Stimulated activated naive CD8-positive, alpha-beta T cell treated with anti-CD3 and anti-CD28 coated beads, Interleukin-15, Interleukin-2, amounts not matched to agents 100 U/mL and 50 U/mL, for 24 hours (primary cell): ENCODE measurements around the gene PIGH.
A peak's percentile ranks its signal among the peaks of the same experiment; 100 is the strongest.
"Not testable (repeated sequence)": the region's sequence is repeated elsewhere in the genome, so short reads cannot be mapped to it uniquely, and the experiment has no call there.

Experiments
- ATAC-seq: fragments of 150-1000 bp; cut with Tn5 transposase; one replicate; pipeline ENCODE4 v1.10.0; 2021
- DNase-seq: peaks from one replicate; pipeline ENCODE4 v3.0.0; 2021

Gene PIGH

DNA sequence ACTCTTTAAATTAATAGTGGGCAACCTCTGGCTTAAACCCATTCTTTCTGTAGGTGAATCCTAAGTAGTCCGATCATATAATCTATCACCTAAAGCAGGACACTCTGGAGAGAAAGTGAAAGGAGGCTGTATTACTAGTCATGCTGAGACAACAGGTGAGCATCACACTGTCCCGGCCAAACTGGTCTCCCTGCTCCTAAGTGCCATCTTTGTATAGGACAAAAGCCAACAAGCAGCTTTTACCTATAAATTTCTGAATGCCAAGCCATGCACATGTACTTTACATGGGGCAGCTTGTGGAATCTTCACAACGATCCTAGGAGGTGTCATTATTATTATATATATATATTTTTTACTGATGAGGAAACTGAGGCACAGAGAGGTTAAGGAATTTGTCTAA is 48.9 kb downstream of the PIGH start:
- DNase-seq, result no peak
- no peak for ATAC-seq

DNA sequence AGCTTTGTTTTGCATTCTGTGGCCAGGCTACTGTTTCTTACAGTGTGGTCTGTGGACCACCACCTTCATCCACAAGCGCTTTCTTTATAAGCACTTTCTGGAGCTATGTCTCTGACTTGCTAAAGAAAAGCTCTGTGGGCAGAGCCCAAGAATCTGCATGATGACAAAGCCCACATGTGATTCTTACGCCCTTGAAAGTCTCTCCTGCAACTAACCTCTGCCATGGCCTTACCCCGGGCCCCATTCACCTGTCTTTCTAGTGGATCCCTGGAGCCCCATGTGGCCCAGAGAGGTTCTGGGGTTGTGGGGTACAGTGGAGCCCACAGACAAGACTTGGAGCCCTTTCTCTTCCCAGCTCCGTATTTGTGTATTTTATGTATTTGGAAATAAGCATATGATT is 50.3 kb downstream of the PIGH start:
- ATAC-seq, result no peak
- DNase-seq, result no peak

DNA sequence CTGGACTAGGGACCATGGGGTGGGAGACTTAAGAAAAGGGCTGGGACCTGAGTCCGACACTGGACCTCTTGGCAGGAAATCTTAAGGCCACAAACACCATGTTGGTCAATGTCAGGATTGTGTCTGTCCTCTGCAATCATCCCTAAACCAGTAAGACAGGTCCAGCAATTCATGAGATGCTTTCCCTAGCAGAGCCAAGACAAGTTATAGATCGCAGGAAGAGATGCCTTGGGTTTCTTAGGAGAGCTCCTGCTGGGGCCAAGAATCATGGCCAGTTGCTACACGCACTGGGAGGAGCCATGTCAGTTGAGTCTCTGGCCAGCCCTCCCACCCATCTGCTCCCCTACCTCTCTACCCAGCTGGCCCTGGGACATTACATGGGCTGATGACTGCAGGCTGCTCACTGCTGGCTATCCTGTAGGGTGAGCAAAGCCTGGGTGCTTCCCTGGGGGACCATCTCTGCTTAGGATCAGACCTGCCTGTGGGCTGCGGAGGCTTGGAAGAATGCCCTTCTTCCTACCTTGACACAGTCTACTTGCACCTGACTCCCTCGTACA is 52.8 kb downstream of the PIGH start:
- DNase-seq (no peak), ATAC-seq (no peak)

DNA sequence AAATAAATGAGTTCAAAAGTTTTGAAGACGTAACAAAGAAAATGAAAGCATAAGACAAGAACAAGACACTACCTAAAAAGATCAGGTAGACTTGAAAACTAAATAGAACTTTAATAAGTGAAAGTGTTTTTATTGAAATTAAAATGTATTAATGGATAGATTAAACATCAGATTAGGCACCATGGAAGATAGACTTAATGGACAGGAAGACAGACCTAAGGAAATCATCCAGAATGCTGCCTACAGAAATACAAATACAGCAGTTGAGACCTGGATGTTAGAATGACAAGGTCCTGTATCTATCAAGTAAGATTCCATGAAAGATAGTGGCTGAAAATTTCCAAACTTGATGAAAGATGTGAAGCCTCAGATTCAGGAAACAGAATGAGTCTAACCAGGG is 55.5 kb downstream of the PIGH start:
- ATAC-seq, result no peak
- no peak for DNase-seq

DNA sequence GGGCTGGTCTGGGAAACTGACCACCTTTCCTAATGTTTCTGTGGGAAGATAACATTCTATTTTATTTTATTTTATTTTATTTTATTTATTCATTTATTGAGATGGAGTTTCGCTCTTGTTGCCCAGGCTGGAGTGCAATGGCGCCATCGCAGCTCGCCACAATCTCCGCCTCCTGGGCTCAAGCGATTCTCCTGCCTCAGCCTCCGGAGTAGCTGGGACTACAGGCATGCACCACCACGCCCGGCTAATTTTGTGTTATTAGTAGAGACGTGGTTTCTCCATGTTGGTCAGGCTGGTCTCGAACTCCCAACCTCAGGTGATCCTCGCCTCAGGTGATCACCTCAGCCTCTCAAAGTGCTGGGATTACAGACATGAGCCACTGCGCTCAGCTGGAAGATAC is 57.4 kb downstream of the PIGH start:
- DNase-seq, ATAC-seq: not testable (repeated sequence)

DNA sequence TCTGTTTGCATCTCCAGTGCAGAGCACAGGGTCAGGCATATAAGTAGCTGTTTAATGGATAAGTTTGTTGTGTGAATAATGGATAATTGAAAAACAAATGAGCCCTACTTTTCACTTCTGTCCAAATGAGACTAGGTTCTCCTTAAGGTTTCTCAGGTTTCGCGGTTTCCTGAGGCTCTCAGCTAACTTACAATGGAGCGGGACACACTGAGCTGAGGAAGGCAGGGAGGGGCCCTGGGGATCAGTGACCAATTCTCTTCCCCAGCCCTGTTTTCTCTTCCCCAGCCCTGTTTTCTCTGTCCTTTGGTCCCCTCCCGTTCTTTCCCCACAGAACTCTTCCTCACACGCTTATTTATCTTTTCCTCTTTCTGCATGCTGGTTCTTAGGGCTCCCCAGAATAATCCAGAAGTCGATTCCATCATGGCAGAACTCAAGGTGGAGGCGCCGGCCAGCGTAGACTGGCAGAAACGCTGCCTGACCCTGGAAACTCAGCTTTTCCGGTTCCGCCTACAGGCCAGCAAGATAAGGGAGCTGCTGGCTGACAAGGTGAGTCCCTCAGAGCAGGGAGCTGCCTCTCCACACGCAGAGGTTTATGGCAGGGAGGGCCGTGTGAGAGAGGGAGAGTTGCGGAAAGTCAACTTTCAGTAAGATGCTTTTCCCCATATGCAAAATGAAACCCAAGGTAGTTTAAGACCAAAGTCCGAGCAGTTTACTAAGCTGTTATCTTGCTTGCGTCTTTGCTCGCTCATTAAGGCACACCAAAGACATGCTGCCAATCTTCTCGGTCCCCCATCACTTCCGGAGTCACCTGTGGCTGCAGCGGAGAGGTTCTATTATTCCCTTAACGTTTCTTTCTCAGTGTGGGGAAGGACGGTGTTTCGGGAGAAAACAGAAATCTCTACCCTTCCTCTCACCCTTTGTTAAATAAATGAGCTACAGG is 58.4 kb downstream of the PIGH start:
- ATAC-seq (peak; percentile 68), DNase-seq (peak; percentile 39)
